NCI-H187 (cell line): ENCODE measurements around the gene FRMD8.

ENCODE experiments used
- DNase-seq, 2 experiments: peaks; one replicate each; lab custom pipeline; 2025; lab: John Stamatoyannopoulos, UW

Gene FRMD8, protein sequence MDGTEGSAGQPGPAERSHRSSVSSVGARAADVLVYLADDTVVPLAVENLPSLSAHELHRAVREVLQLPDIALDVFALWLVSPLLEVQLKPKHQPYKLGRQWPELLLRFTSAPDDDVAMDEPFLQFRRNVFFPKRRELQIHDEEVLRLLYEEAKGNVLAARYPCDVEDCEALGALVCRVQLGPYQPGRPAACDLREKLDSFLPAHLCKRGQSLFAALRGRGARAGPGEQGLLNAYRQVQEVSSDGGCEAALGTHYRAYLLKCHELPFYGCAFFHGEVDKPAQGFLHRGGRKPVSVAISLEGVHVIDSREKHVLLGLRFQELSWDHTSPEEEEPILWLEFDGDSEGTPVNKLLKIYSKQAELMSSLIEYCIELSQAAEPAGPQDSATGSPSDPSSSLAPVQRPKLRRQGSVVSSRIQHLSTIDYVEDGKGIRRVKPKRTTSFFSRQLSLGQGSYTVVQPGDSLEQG

DNA sequence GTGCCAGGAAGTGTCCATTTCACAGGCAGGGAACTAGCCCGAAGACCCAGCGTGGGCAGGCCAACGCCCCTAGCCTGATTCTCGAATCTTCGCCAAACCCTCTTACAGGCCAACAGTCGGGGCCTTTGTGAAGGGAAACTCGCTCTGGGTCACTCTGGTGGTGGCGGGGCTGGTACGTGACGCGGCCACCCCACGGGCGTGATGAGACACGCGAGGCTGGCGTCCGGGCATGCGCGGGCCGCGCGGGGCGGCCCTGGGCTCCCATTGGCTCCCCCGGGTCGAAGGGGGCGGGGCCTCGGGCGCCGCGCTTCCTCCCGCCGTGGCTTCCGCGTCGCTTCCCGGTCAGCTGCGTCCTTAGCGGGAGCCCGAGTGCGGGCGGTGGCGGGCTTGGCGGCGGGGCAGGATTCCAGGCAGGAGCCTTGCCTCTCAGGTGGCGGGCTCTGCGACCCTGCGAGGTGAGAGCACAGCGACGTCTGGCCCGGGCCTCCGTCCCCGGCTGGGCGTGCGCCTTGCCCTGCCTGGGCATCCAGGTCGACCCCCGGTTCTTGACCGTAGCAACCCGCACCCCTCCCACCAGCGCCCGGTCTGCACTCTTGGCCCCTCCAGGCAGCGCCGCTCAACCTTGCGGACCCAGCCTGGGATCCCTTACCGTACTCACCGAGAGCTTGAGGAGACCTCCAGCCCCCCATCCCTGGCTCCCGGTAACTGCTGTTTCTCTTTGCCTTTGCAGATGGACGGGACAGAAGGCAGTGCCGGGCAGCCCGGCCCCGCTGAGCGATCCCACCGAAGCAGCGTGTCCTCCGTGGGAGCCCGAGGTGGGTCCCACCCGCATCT is at the start of gene FRMD8:
TSS of gene FRMD8 (plus strand) at position 331 of the 834 bp plus-strand sequence. CDS start at position 731, 400 bp downstream.
- peak; percentile 32 to 49 for DNase-seq

DNA sequence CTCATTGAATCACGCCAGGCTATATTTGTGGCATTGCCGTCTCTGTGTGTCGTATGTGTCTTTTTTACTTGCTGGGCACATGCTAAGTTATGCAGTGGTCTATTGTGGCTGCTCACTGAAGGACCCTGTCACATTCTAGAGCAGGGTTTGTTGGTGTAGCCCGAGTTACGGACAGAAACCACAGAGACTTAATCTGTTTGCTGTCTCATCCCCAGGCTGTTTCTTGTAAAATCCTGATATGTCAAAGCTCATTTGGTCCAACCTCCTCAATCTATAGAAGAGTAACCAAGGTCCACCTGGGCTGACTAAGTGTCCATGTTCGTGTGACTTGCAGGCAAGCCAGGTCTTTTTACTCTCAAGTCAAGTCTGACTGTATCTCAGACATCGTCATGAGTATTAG is 47.8 kb upstream of the FRMD8 start:
- no peak for DNase-seq

DNA sequence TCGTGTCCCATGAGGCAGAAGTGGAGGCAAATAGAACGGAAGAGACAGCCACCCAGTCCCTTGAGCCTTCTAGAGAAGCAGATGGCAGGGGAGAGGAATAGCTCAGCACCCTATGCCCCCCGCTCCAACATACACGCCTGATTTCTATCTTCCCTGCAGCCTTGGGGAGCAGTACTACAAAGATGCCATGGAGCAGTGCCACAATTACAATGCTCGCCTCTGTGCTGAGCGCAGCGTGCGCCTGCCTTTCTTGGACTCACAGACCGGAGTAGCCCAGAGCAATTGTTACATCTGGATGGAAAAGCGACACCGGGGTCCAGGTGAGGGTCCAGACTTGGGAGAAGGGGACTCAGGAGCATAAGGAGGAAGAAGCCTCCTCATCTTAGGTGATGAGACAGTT is 46.2 kb upstream of the FRMD8 start:
- no peak for DNase-seq

GRCh38 chr11:65341856-65342255 is 44.6 kb upstream of the FRMD8 start:
- DNase-seq, result no peak

GRCh38 chr11:65351511-65351910 is 34.9 kb upstream of the FRMD8 start:
- DNase-seq, result no peak

DNA sequence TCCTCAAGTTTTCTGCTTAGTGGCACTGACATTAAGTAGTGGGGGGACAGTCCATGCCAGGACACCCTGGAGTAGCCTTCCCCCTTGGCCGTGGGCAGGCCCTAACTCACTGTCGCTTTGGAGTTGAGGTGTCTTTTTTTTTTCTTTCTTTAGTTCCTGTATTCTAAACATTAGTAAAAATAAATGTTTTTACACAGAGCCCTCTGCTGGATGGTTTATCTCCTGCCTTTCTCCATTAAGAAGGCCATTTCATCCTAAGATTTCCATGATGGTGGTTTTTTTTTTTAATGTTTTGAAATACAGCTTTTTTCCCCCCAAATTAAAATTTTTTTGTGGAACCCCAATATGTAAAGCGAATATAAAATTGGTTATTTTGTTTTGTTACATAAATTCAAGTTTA is 33.7 kb upstream of the FRMD8 start:
- no peak for DNase-seq

DNA sequence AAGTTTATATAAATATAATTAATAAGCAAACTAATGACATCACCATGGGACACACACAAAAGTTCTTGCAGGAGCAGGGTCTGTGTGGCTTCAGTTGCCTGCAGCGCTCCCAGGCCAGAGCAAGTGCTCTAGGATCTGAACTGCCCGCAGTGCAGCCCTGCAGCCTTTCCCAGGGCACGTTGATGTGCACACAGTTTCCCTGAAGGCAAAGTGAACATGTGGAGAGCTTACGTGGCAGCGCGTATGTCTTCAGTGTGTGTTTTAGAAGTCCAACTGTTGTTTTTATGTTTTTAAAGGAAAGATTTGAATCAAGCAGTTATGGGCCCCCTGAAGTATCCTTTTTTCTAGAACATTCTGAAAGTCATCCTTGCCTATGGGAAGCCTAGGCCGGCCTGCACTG is 33.1 kb upstream of the FRMD8 start:
- DNase-seq, result no peak

- no peak for DNase-seq
These were observed 32.6 kb upstream of the FRMD8 start for GRCh38 chr11:65353900-65354264.

- DNase-seq, result peak; percentile 83 to 97
These were observed 32.0 kb upstream of the FRMD8 start, which contains the start of gene TIGD3 for GRCh38 chr11:65354265-65355012. Gene TIGD3 (plus strand): TSS chr11:65354751. CDS start chr11:65355809, 1,058 bp downstream.

DNA sequence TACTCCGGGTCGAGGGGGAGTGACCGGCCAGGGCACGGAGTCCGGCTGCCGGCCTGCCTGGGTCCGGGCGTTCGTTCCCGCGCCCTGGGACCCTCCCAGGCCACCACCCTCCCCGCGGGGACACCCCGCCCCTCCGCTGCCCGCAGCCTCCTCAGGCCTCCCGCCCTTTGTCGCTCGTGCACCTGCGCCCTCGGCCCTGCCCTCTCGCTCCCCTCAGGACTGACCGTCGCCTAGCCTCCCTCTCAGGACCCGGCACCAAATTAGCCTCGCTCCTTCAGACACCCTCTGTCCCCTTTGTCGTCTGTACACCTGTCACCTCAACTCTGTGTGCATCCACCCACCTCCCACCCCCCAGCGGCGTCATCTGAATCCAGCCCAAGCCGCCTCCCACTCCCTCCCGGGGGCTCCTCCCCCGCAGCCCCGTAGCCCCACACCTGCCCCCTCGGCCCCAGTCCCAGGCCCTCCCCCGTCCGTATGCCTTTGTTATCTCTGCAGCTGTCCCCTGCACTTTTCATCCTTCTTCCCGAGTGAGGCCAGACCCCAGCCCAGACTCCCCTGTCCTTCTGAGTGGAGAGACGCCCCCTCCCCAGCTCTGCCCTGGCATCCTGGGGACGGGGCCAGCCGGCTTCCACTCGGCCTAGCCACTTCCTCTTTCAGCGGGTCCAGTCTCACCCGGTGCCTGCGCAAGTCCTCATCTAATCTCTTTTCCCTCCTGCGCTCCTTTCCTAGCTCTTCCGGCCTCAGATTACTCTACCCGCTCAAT is 31.2 kb upstream of the FRMD8 start:
- DNase-seq, result peak; percentile 10 to 62

GRCh38 chr11:65355776-65356393 is 30.6 kb upstream of the FRMD8 start:
- DNase-seq, result no peak

- DNase-seq, result no peak
These were observed 30.0 kb upstream of the FRMD8 start for GRCh38 chr11:65356394-65356972.

GRCh38 chr11:65357856-65358356 is 28.5 kb upstream of the FRMD8 start:
- DNase-seq, result no peak

DNA sequence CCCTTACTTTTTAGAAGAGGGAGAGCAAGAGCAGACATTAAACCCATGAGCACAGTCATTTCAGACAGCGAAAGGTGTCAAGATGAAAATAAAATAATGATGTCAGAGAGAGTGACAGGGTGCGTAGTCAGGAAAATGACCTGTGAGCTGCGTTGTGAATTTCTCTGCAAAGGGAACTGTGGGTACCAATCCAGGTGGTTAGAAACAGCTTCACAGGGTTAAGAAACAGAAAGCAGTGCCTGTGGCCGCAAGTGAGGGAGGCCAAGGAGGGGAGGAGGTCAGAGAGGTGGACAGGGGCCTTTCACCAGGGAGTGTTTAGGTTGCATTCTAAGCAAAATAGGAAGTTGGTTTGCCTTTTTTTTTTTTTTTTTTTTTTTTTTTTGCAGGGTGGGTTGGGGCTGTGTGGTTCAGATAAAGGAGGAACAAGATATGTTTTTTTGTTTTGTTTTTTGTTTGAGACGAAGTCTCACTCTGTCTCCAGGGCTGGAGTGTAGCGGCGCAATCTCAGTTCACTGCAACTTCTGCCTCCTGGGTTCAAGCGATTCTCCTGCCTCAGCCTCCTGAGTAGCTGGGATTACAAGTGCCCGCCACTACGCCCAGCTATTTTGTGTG is 24.0 kb upstream of the FRMD8 start:
- no peak for DNase-seq

DNA sequence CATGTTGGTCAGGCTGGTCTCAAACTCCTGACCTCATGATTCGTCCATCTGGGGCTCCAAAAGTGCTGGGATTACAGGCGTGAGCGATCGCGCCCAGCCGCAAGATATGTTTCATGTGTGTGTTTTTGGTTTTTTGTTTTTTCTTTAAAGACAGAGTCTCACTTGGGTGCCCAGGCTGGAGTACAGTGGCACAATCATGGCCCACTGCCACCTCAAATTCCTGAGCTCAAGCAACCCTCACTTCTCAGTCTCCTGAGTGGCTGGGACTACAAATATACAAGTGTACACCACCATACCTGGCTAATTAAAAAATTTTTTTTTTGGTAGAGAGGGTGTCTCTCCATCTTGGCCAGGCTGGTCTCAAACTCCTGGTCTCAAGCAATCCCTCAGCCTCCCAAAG is 23.5 kb upstream of the FRMD8 start:
- no peak for DNase-seq

- no peak for DNase-seq
These were observed 22.7 kb upstream of the FRMD8 start for GRCh38 chr11:65363770-65364169.

- peak in 1 of 2 experiments; percentile 56 for DNase-seq
These were observed 20.1 kb upstream of the FRMD8 start for GRCh38 chr11:65366340-65366773.

GRCh38 chr11:65370659-65371049 is 15.8 kb upstream of the FRMD8 start:
- no peak for DNase-seq

DNA sequence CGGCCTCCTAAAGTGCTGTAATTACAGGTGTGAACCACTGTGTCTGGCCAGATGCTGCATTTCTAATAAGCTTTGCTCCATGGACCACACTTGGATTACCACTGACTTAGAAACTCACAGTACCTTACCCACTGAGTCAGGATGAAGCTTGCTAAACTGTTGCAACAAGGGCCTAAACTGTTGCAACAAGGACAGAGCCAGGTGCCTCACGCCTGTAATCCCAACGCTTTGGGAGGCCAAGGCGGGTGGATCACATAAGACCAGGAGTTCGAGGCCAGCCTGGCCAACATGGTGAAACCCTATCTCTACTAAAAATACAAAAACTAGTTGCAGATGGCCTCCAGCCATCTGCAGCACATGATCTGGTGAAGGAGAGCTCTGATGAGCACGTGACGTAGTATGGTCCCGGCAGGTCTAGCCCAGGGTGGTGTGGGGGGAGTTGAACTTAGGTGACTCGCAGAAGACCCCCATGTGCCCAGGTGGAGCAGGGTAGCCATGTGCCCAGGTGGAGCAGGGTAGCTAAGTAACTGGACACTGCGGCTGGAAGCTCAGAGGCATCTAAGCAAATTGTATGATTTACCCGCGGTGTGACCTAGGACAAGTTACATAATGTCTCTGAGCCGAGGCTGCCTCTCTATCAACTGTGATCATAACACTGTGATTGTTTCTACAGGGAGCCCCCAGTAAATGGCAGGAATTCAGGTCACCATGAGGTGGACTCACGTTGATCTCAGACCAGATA is 12.4 kb upstream of the FRMD8 start:
- DNase-seq, result no peak
